K562 (cell line): Measurements from ENCODE around the gene GP1BB. TPM values are rescaled to one million over a fixed set of nuclear protein-coding genes. Genes with fewer than 3 reads are reported as not detected.

Experiments
- ATAC-seq: fragments of 200-7000 bp; cut with Tn5 transposase; 3 replicates; pipeline ENCODE4 v1.9.1; 2020; ENCODE audit warnings: moderate library complexity
- BruUV-seq: library from RNA; stranded (reverse); fragments of 400-500 nt; replicated peaks from 2 replicates; lab custom pipeline; 2021; lab: Mats Ljungman, UMichigan
- CTCF ChIA-PET: fragments of 300-600 bp; formaldehyde crosslinking; extraction: SDS; loops from one replicate; lab custom pipeline; 2021; ENCODE audit warnings: low intra/inter-chr PET ratio; lab: Yijun Ruan, JAX
- POLR2A ChIA-PET: fragments of 300-600, 350-650 bp; sonication (Branson Sonifier 250); formaldehyde crosslinking; extraction: SDS; loops from one replicate; lab custom pipeline; 2021; ENCODE audit warnings: antibody characterized with exemption, inconsistent platforms; lab: Yijun Ruan, JAX
- DNase-seq, 4 experiments: peaks; one replicate each; pipeline versions ENCODE4 v3.0.0 to v3.0.0-alpha.2; 2011 to 2018; ENCODE audit warnings: low spot score in 3 of 4, mixed read lengths in 3 of 4; ENCODE audit errors: extremely low read depth in 1 of 4
- FAIRE-seq: peaks from 2 replicates; lab custom pipeline; 2011; peaks lifted over from hg19 to GRCh38; lab: Jason Lieb, UNC
- H2AFZ ChIP-seq: 2 replicates; pipeline ENCODE4 v1.6.0; 2011; ENCODE audit warnings: low read depth, low read length, control low read depth, inconsistent platforms
- H3K27ac ChIP-seq: fragments of 200-600 bp; 3 replicates; pipeline ENCODE4 v1.8.0; 2011; ENCODE audit warnings: low read depth, mild to moderate bottlenecking, control low read depth, inconsistent platforms, low read length, moderate library complexity, mixed read lengths; ENCODE audit errors: extremely low read depth
- H3K27me3 ChIP-seq, 2 experiments: fragments of 300-600 bp in 1 of 2; 2 replicates in 1 of 2; 3 replicates in 1 of 2; pipeline versions ENCODE4 v1.6.0 to v1.8.0; 2011; ENCODE audit warnings: inconsistent platforms in 2 of 2, low read length in 2 of 2, mild to moderate bottlenecking in 1 of 2, mixed read lengths in 1 of 2, moderate library complexity in 1 of 2; ENCODE audit not compliant: control insufficient read depth in 2 of 2, insufficient read depth in 2 of 2
- H3K36me3 ChIP-seq: fragments of 300-600 bp; 3 replicates; pipeline ENCODE4 v1.8.0; 2011; ENCODE audit warnings: mild to moderate bottlenecking, low read length, inconsistent platforms; ENCODE audit not compliant: control insufficient read depth, insufficient read depth
- H3K4me1 ChIP-seq, 2 experiments: fragments of 200-600 bp in 1 of 2; replicated peaks in 1 of 2; 2 replicates in 1 of 2; 3 replicates in 1 of 2; pipeline versions ENCODE4 v1.5.1 to v1.8.0; 2011; ENCODE audit warnings: inconsistent platforms in 2 of 2, low read length in 2 of 2, mild to moderate bottlenecking in 1 of 2, mixed read lengths in 1 of 2, moderate library complexity in 1 of 2; ENCODE audit not compliant: control insufficient read depth in 2 of 2, insufficient read depth in 2 of 2
- H3K4me2 ChIP-seq: 2 replicates; pipeline ENCODE4 v1.6.1; 2011; ENCODE audit warnings: low read length, control low read depth, inconsistent platforms, mixed read lengths; ENCODE audit not compliant: insufficient read depth
- H3K4me3 ChIP-seq: fragments of 200-600 bp; sonication (generic), shearing (Covaris generic); 2 replicates; pipeline ENCODE4 v1.5.1; 2016; ENCODE audit warnings: control low read depth, inconsistent platforms
- H3K79me2 ChIP-seq: fragments of 200-600 bp; 3 replicates; pipeline ENCODE4 v1.8.0; 2011; ENCODE audit warnings: low read length, inconsistent platforms; ENCODE audit not compliant: control insufficient read depth, insufficient read depth
- H3K9ac ChIP-seq, 2 experiments: 2 replicates each; pipeline versions ENCODE4 v1.6.0 to v1.6.1; 2011; ENCODE audit warnings: low read depth in 2 of 2, low read length in 2 of 2, control low read depth in 1 of 2, inconsistent platforms in 1 of 2, mild to moderate bottlenecking in 1 of 2, mixed read lengths in 1 of 2; ENCODE audit not compliant: insufficient read depth in 1 of 2
- H3K9me1 ChIP-seq: one replicate; pipeline ENCODE4 v1.6.0; 2011; ENCODE audit warnings: inconsistent platforms, mild to moderate bottlenecking, low read length, moderate library complexity; ENCODE audit not compliant: control insufficient read depth, insufficient read depth
- H3K9me3 ChIP-seq: replicated peaks from 2 replicates; pipeline ENCODE4 v1.5.1; 2011; ENCODE audit warnings: low read depth, low read length, inconsistent platforms; ENCODE audit not compliant: control insufficient read depth, insufficient read depth
- H4K20me1 ChIP-seq: replicated peaks from 2 replicates; pipeline ENCODE4 v1.6.1; 2011; ENCODE audit warnings: low read length, inconsistent platforms, mixed read lengths; ENCODE audit not compliant: control insufficient read depth, insufficient read depth
- HMGN3 ChIP-seq: IDR thresholded peaks from 2 replicates; pipeline ENCODE4 v1.6.1; 2011; ENCODE audit warnings: borderline replicate concordance, low read depth, mild to moderate bottlenecking, mixed read lengths, low read length; ENCODE audit not compliant: insufficient read length; ENCODE audit errors: extremely low read depth
- HNRNPLL ChIP-seq: fragments of 200-400 bp; formaldehyde crosslinking; IDR thresholded peaks from 2 replicates; pipeline ENCODE4 v1.6.1; 2017; ENCODE audit warnings: low read length, low read depth, mild to moderate bottlenecking; ENCODE audit not compliant: poor library complexity, severe bottlenecking
- KDM4B ChIP-seq, 2 experiments: fragments of 450-650 bp in 1 of 2; sonication (generic) in 1 of 2; IDR thresholded peaks; 2 replicates each; pipeline ENCODE4 v1.6.1; 2016 to 2017; ENCODE audit warnings: borderline replicate concordance in 2 of 2, antibody characterized with exemption in 1 of 2, low read depth in 1 of 2, mild to moderate bottlenecking in 1 of 2
- ZBTB7A ChIP-seq: IDR thresholded peaks from 2 replicates; pipeline ENCODE4 v1.6.1; 2011; ENCODE audit warnings: low read depth, mild to moderate bottlenecking, low read length, moderate library complexity, borderline replicate concordance; ENCODE audit not compliant: control insufficient read depth
- ZNF583 ChIP-seq: fragments of 250-450 bp; sonication (Bioruptor Pico); IDR thresholded peaks from 2 replicates; pipeline ENCODE4 v1.4.0; 2020
- WGBS: fragments of 100-300 bp; shearing (Covaris generic); methylation state at CpG from one replicate; pipeline ENCODE4 v1.1.6; 2016; ENCODE audit warnings: low coverage, mixed read lengths; ENCODE audit not compliant: insufficient coverage; ENCODE audit errors: missing lambda C conversion rate; 5-methylcytosine and 5-hydroxymethylcytosine counted together
- in situ Hi-C: fragments of 300-500 bp; cut with MboI; formaldehyde crosslinking; loops from 4 replicates; pipeline ENCODE4 v1.15.0; 2018; ENCODE audit warnings: inconsistent platforms, mixed read lengths
- intact Hi-C: fragments of 100-400 bp; cut with micrococcal nuclease; formaldehyde crosslinking; loops from 2 replicates; pipeline ENCODE4 v1.14.2; 2022
- polyA plus RNA-seq, 8 experiments: library from polyadenylated mRNA; depleted of rRNA in 4 of 8; stranded (reverse) in 5 of 8; unstranded in 3 of 8; fragments of >200 nt; fragmentation: Nextera tagmentation in 2 of 8; fragmentation: Illumina TruSeq in 1 of 8; extraction: Ambion mirVana in 2 of 8; extraction: Trizol in 1 of 8; gene quantifications; 2 replicates each; pipeline versions ENCODE4 v1.2.1 to v1.2.3, GENCODE V29; 2011 to 2014; ENCODE audit warnings: inconsistent platforms in 1 of 8, missing spikeins in 1 of 8
- total RNA-seq, 7 experiments: library from RNA; depleted of rRNA in 6 of 7; stranded (reverse); fragments of >200 nt in 6 of 7; fragmentation: Illumina TruSeq in 2 of 7; extraction: Trizol in 2 of 7; gene quantifications; 2 replicates each; pipeline versions ENCODE4 v1.2.1 to v1.2.3, GENCODE V29; 2011 to 2021; ENCODE audit warnings: low replicate concordance in 1 of 7

The GP1BB gene
- total and polyA plus RNA-seq, 9 of the 15 experiments (the other 6 are each of a cell fraction or from before 2014, with no cell fraction given), result 0.69 to 162 (median 2.8) TPM

GRCh38 chr22:19740586-19740985 is 17.2 kb downstream of the GP1BB start:
- no peaks in the 10 kb centered on the region for H3K79me2 ChIP-seq
- H3K27me3 ChIP-seq, result peaks cover 0 to 61% of the 10 kb centered on the region in 2 experiments; a peak in 3 of 5 replicates
- peak overlapping the region in 1 of 2 experiments; percentile 18; a peak in 2 of 4 replicates for H3K9ac ChIP-seq
- ATAC-seq (no peak), FAIRE-seq (no peak), DNase-seq (no peak)
- in situ Hi-C loops, result no loop called here
- WGBS, result 18% methylated on average over 15 of the region's 15 CpGs
- H2AFZ ChIP-seq, result no peak overlapping the region
- BruUV-seq, result no TSS peak
- H3K9me1 ChIP-seq, result no peaks in the 10 kb centered on the region
- peaks cover 35% of the 10 kb centered on the region for H4K20me1 ChIP-seq
- CTCF ChIA-PET, result no interaction called here
- no peaks in the 10 kb centered on the region for H3K9me3 ChIP-seq
- no peak overlapping the region for H3K4me3 ChIP-seq
- POLR2A ChIA-PET, result interaction anchor here (0.6 to 3.8 kb wide), 7 partner anchors 9 to 110 kb away, joined by 3 to 30 read pairs (median 3); no protein-coding TSS in a partner anchor
- TF ChIP-seq HMGN3 (peak; percentile 35), HNRNPLL (peak; percentile 24), ZNF583 (CRISPR knock-in tag) (0 out of 2 replicates have a peak, but pooled peaks have one; percentile 29), ZBTB7A (peak; percentile 27; the same call in 1 of the 2 replicates), KDM4B (IDR thresholded peaks at IDR 0.05; ENCODE audit: borderline replicate concordance in 2 of 2, low read depth in 1 of 2) (no peak)
- intact Hi-C loops, result no loop called here
- H3K27ac ChIP-seq, result no peak overlapping the region
- no peaks in the 10 kb centered on the region for H3K36me3 ChIP-seq
- no peak overlapping the region for H3K4me2 ChIP-seq
- H3K4me1 ChIP-seq, result peaks cover 0 to 79% of the 10 kb centered on the region in 2 experiments; a peak in 2 of 5 replicates
